ENCODE data around the gene PPWD1.

DNA sequence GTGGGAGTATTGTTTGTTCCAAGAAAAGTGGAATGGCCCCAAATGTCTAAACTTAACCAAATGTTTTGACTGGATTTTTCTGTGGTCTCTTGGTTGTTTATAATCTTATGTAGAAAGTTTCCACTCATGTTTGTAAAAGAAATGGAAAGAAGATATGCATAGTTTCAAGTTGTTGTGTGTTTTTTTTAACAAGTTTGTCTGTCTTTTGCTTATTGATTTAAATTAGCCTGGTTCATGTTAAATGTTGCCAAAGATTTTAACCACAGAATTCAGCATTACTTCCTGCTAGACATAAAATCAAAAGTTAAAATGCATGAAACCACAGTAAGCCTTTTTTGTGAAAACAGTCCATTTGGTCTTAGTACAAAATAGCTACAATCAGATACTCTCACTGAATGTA, 14.0 kb downstream of the PPWD1 start:
- TF ChIP-seq CTCF (IDR thresholded peaks at IDR 0.05) (no peak), POLR2AphosphoS5 (IDR thresholded peaks at IDR 0.05) (no peak), EP300 (IDR thresholded peaks at IDR 0.05) (no peak)
